WTC11 (cell line): ENCODE data around the gene EMILIN1. TPM values are rescaled to one million over a fixed set of nuclear protein-coding genes. Genes with fewer than 3 reads are reported as not detected.

Experiments used
- ATAC-seq: fragments of 200-7000 bp; cut with Tn5 transposase; 2 replicates; pipeline ENCODE4 v1.10.0; 2021; ENCODE audit warnings: mild to moderate bottlenecking, moderate library complexity
- CTCF ChIA-PET: fragments of 300-600 bp; sonication (Branson Sonifier 250); formaldehyde crosslinking; loops from one replicate; lab custom pipeline; 2021; ENCODE audit warnings: antibody characterized with exemption; lab: Charles Lee
- POLR2A ChIA-PET: fragments of 350-600 bp; sonication (Branson Sonifier 250); formaldehyde crosslinking; loops from one replicate; lab custom pipeline; 2021; ENCODE audit warnings: antibody characterized with exemption; lab: Charles Lee
- DNase-seq: peaks from one replicate; pipeline ENCODE4 v3.0.0; 2021; ENCODE audit warnings: low spot score
- H3K27ac Mint-ChIP-seq: 2 replicates; pipeline ENCODE4 v1.8.0; 2021; ENCODE audit warnings: mixed read lengths
- H3K27me3 Mint-ChIP-seq: 2 replicates; pipeline ENCODE4 v1.8.0; 2021; ENCODE audit warnings: low read depth, mild to moderate bottlenecking, moderate library complexity, mixed read lengths
- H3K36me3 Mint-ChIP-seq: 2 replicates; pipeline ENCODE4 v1.8.0; 2021; ENCODE audit warnings: mixed read lengths
- H3K4me1 Mint-ChIP-seq: 2 replicates; pipeline ENCODE4 v1.8.0; 2022; ENCODE audit warnings: mixed read lengths
- H3K4me3 Mint-ChIP-seq: 2 replicates; pipeline ENCODE4 v1.8.0; 2021; ENCODE audit warnings: mild to moderate bottlenecking, moderate library complexity, mixed read lengths
- H3K9me3 Mint-ChIP-seq: 2 replicates; pipeline ENCODE4 v1.8.0; 2021; ENCODE audit warnings: mixed read lengths
- ARID4B ChIP-seq: sonication (generic); formaldehyde crosslinking; IDR thresholded peaks from 2 replicates; pipeline ENCODE4 v1.8.0; 2023; ENCODE audit warnings: missing genetic modification reagents, mild to moderate bottlenecking, borderline replicate concordance
- ATF1 ChIP-seq: sonication (generic); formaldehyde crosslinking; IDR thresholded peaks from 2 replicates; pipeline ENCODE4 v1.8.1; 2023; ENCODE audit warnings: mild to moderate bottlenecking, moderate library complexity, missing genetic modification reagents
- CREB1 ChIP-seq: sonication (generic); formaldehyde crosslinking; IDR thresholded peaks from 2 replicates; pipeline ENCODE4 v1.8.0; 2023; ENCODE audit warnings: mild to moderate bottlenecking, missing genetic modification reagents
- E2F5 ChIP-seq: sonication (generic); formaldehyde crosslinking; IDR thresholded peaks from 2 replicates; pipeline ENCODE4 v1.8.1; 2022; ENCODE audit warnings: mild to moderate bottlenecking, moderate library complexity, missing genetic modification reagents
- EMX1 ChIP-seq: fragments of 250-450 bp; sonication (Bioruptor Pico); IDR thresholded peaks from 2 replicates; pipeline ENCODE4 v1.8.0; 2021; ENCODE audit warnings: mild to moderate bottlenecking
- FOXJ3 ChIP-seq: sonication (generic); formaldehyde crosslinking; IDR thresholded peaks from 2 replicates; pipeline ENCODE4 v1.9.0; 2021; ENCODE audit warnings: missing genetic modification reagents, mild to moderate bottlenecking, borderline replicate concordance
- HMGA2 ChIP-seq: fragments of 250-450 bp; sonication (Bioruptor Pico); IDR thresholded peaks from 2 replicates; pipeline ENCODE4 v1.4.0; 2021; ENCODE audit warnings: mild to moderate bottlenecking, moderate library complexity
- IRF2 ChIP-seq: sonication (generic); formaldehyde crosslinking; IDR thresholded peaks from 2 replicates; pipeline ENCODE4 v1.8.0; 2022; ENCODE audit warnings: low read depth, missing genetic modification reagents, borderline replicate concordance
- NR3C1 ChIP-seq: sonication (generic); formaldehyde crosslinking; conservative IDR thresholded peaks from 2 replicates; pipeline ENCODE4 v1.8.1; 2023; ENCODE audit warnings: low read depth, mild to moderate bottlenecking, missing genetic modification reagents
- PRRX2 ChIP-seq: fragments of 250-450 bp; sonication (Bioruptor Pico); IDR thresholded peaks from 2 replicates; pipeline ENCODE4 v1.8.0; 2021; ENCODE audit warnings: mild to moderate bottlenecking
- SOX15 ChIP-seq: fragments of 250-450 bp; sonication (Bioruptor Pico); IDR thresholded peaks from 2 replicates; pipeline ENCODE4 v1.9.0; 2021; ENCODE audit warnings: mild to moderate bottlenecking
- TEAD4 ChIP-seq: sonication (generic); formaldehyde crosslinking; IDR thresholded peaks from 2 replicates; pipeline ENCODE4 v1.8.0; 2022; ENCODE audit warnings: mild to moderate bottlenecking, missing genetic modification reagents
- TP53 ChIP-seq: sonication (generic); formaldehyde crosslinking; IDR thresholded peaks from 2 replicates; pipeline ENCODE4 v1.8.1; 2023; ENCODE audit warnings: mild to moderate bottlenecking, missing genetic modification reagents
- USF1 ChIP-seq: sonication (generic); formaldehyde crosslinking; IDR thresholded peaks from 2 replicates; pipeline ENCODE4 v1.8.0; 2022; ENCODE audit warnings: mild to moderate bottlenecking, missing genetic modification reagents
- ZSCAN18 ChIP-seq: fragments of 250-450 bp; sonication (Bioruptor Pico); IDR thresholded peaks from 2 replicates; pipeline ENCODE4 v2.1.2; 2022; ENCODE audit warnings: mild to moderate bottlenecking, moderate library complexity
- total RNA-seq: library from RNA; stranded (reverse); gene quantifications from 3 replicates; pipeline ENCODE4 v1.2.3, GENCODE V29; 2021

The EMILIN1 gene
- total RNA-seq, 1 experiment from 2014 or later, result 3.5 TPM

GRCh38 chr2:27059141-27059820 is 19.1 kb upstream of the EMILIN1 start:
- Mint-ChIP-seq H3K27me3 (no peaks in the 10 kb centered on the region), H3K27ac (no peak overlapping the region), H3K4me3 (no peak overlapping the region), H3K36me3 (peaks cover 31% of the 10 kb centered on the region), H3K9me3 (no peaks in the 10 kb centered on the region), H3K4me1 (no peaks in the 10 kb centered on the region)
- POLR2A ChIA-PET, result interaction anchor here (0.7 kb wide), 1 partner anchor 12 kb away, joined by 4 read pairs; the partner anchor contains the start of gene OST4
- no peak for TF ChIP-seq ATF1 (CRISPR knock-in tag)
- no peak for TF ChIP-seq EMX1 (CRISPR knock-in tag)
- TF ChIP-seq TEAD4 (CRISPR knock-in tag), result no peak
- TF ChIP-seq PRRX2 (CRISPR knock-in tag), result no peak
- TF ChIP-seq TP53 (CRISPR knock-in tag), result no peak
- no peak for TF ChIP-seq USF1 (CRISPR knock-in tag)
- no peak for TF ChIP-seq IRF2 (CRISPR knock-in tag)
- TF ChIP-seq HMGA2 (CRISPR knock-in tag), result no peak
- no peak for TF ChIP-seq SOX15 (CRISPR knock-in tag)
- no peak for TF ChIP-seq E2F5 (CRISPR knock-in tag)
- TF ChIP-seq NR3C1 (CRISPR knock-in tag), result no peak
- TF ChIP-seq FOXJ3, result no peak
- TF ChIP-seq ARID4B (CRISPR knock-in tag), result no peak
- ATAC-seq (no peak), DNase-seq (no peak)
- CTCF ChIA-PET, result interaction anchor here (0.8 to 2.1 kb wide), 5 partner anchors 9 to 98 kb away, joined by 3 to 6 read pairs (median 3); partner anchors contain the start of genes AGBL5 and OST4

GRCh38 chr2:27060323-27060722 is 18.1 kb upstream of the EMILIN1 start:
- H3K9me3 Mint-ChIP-seq, result no peaks in the 10 kb centered on the region
- no peak for DNase-seq
- peak overlapping the region; percentile 19; the same call in 1 of the 2 replicates for H3K27ac Mint-ChIP-seq
- no peak overlapping the region for H3K4me3 Mint-ChIP-seq
- H3K36me3 Mint-ChIP-seq, result peaks cover 25% of the 10 kb centered on the region
- H3K4me1 Mint-ChIP-seq, result no peaks in the 10 kb centered on the region
- no peak for ATAC-seq
- ChIA-PET POLR2A (interaction anchor here (0.7 to 1.6 kb wide), 2 partner anchors 9 to 11 kb away, joined by 3 to 4 read pairs; partner anchors contain the start of genes AGBL5 and OST4), CTCF (no interaction called here)
- no peak for TF ChIP-seq USF1 (CRISPR knock-in tag)
- no peaks in the 10 kb centered on the region for H3K27me3 Mint-ChIP-seq

- H3K4me3 Mint-ChIP-seq, result no peak overlapping the region
- ChIA-PET CTCF (interaction anchor here (0.7 kb wide), 1 partner anchor 14 kb away, joined by 5 read pairs; the partner anchor contains the start of gene EMILIN1), POLR2A (interaction anchor here (0.6 kb wide), 1 partner anchor 401 kb away, joined by 4 read pairs; no protein-coding TSS in a partner anchor)
- peaks cover 45% of the 10 kb centered on the region for H3K36me3 Mint-ChIP-seq
- no peak overlapping the region for H3K27ac Mint-ChIP-seq
- H3K9me3 Mint-ChIP-seq, result no peaks in the 10 kb centered on the region
- no peaks in the 10 kb centered on the region for H3K4me1 Mint-ChIP-seq
- DNase-seq (no peak), ATAC-seq (no peak)
- TF ChIP-seq CREB1 (CRISPR knock-in tag) (no peak), ZSCAN18 (CRISPR knock-in tag) (no peak)
- H3K27me3 Mint-ChIP-seq, result no peaks in the 10 kb centered on the region
Observed at GRCh38 chr2:27065128-27065527, 13.3 kb upstream of the EMILIN1 start.
